Measurements from ENCODE around the gene EPN2. TPM values are rescaled to one million over a fixed set of nuclear protein-coding genes. Genes with fewer than 3 reads are reported as not detected.

EPN2 gene
- total RNA-seq, 2 donors from 2014 or later, result 6.0 to 7.2 TPM

DNA sequence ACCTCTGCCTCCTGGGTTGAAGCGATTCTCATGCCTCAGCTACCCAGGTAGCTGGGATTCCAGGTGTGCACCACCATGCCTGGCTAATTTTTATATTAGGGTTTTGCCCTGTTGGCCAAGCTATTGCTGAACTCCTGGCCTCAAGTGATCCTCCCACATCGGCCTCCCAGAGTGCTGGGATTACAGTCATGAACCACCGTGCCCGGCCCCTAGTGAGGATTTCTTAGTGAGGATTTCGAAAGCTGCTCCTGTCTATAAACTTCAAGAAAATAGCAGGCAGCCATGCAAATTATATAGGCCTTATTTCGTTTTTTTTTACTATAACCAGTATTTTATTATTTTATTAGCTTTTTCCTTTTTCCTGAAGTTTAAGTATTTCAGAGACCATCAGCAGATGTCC is 41.6 kb downstream of the EPN2 start:
- ATAC-seq, result no peak
- H3K9me3 ChIP-seq (ENCODE audit: control insufficient read depth, low read length, poor library complexity, severe bottlenecking), result no peaks in the 10 kb centered on the region
- H3K27me3 Mint-ChIP-seq, result no peaks in the 10 kb centered on the region
- H3K4me3 Mint-ChIP-seq, result no peak overlapping the region
- H3K27ac Mint-ChIP-seq, result no peak overlapping the region
- peaks cover 5% of the 10 kb centered on the region for H3K4me1 Mint-ChIP-seq
- DNase-seq, result no peak
- H3K36me3 Mint-ChIP-seq (ENCODE audit: low read depth), result no peaks in the 10 kb centered on the region

DNA sequence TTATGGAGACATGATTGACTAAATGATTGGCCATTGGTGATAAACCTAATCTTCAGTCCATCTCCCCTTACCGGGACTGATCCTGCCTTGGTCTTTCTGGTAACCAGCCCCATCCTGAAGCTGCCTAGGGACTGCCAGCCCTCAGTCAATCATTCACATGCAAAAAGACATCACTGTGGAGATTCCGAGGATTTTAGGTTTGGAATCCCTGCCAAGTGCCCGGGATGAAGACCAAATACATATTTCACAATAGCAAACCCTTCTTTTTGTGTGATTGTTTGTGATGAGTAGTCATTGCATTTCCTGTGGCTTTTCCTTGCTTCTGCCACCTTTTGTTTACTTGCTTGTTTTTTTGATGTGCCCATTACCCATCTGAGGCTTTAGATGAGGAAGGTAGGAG is 44.0 kb downstream of the EPN2 start:
- Mint-ChIP-seq H3K27ac (no peak overlapping the region), H3K4me1 (peaks cover 18% of the 10 kb centered on the region), H3K36me3 (ENCODE audit: low read depth) (no peaks in the 10 kb centered on the region), H3K4me3 (no peak overlapping the region), H3K27me3 (no peaks in the 10 kb centered on the region)
- no peaks in the 10 kb centered on the region for H3K9me3 ChIP-seq (ENCODE audit: control insufficient read depth, low read length, poor library complexity, severe bottlenecking)
- ATAC-seq (no peak), DNase-seq (no peak)

DNA sequence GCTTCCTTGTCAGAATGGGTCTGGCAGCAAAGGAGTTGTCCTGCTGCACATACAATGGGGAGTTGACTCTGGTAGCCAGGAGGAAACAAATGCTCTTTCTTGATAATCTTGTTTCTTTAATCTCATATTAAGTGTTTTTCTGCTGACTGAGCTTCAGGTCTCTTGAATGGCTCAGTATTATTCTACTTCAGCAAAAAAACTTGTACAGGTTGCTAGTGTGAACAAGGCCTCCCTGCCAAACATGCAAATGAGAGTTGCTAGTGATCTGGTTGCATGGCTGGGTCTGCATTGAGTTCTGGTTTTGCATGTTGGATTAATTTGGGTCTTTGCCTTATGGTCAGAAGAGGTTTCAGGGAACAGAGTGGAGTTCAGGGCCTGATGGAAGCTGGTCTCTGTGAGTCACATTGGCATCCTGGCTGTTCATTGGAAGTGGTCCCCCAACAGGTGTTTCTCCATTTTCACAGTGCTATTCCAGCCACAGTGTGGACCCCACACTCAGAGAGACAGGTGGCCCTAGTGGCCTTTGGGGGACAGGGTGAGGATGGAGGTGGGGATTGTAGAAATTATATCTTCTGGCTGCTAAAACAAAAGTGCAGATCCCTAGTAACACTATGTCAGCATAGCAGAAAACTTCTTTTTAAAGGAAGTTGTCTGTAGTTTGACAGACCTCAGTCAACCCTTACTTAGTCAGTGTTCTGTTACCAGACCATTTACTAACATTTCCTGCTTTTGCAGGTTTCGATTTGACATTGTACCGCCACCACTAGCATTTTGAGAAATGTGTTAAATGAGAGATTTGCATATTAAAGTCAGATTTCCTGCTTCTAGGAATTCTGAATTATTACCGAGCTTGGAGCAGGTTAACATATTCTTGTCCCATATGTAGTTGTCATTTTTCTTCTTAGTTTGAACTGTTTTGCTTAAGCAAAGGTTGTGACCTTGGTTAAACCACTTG is 47.1 kb downstream of the EPN2 start:
- peaks cover 25% of the 10 kb centered on the region for H3K4me1 Mint-ChIP-seq
- H3K36me3 Mint-ChIP-seq (ENCODE audit: low read depth), result peaks cover 6% of the 10 kb centered on the region
- ATAC-seq (peak; percentile 51), DNase-seq (no peak)
- H3K27me3 Mint-ChIP-seq, result peaks cover 5% of the 10 kb centered on the region
- H3K27ac Mint-ChIP-seq, result peak overlapping the region; percentile 82
- peak overlapping the region; percentile 49 for H3K4me3 Mint-ChIP-seq
- H3K9me3 ChIP-seq (ENCODE audit: control insufficient read depth, low read length, poor library complexity, severe bottlenecking), result no peaks in the 10 kb centered on the region

DNA sequence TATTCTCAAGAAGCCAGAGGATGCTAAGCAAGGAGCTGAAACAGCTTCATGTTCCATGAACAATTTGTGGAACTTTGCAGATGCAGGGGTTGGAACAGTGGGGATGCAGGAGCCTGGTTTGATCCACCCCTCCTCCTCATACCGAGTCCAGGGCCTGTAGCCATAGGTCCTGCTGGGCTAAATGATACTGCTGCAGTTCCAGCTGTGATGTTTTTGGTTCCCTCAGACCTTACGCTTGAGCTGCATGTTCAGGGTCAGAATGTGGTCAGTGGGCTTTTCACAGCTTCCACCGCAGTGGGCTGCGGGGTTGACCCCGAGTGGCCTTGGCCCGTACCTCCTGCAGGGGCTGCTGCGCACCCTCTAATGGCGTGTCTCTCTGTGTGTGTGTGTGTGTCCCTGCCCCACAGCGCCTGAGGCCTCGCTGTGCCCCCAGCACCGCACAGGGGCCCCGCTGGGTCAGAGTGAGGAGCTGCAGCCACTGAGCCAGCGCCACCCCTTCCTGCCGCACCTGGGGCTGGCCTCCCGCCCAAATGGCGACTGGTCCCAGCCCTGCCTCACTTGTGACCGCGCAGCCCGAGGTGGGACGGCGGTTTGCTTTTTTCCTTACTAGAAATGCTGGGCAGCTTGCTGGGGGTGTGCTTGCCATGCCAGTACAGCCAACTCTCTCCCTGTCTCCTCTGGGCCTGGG is 48.2 kb downstream of the EPN2 start:
- DNase-seq, result no peak
- Mint-ChIP-seq H3K36me3 (ENCODE audit: low read depth) (peaks cover 6% of the 10 kb centered on the region), H3K27ac (peak overlapping the region; percentile 82), H3K4me3 (peak overlapping the region; percentile 49), H3K4me1 (peaks cover 25% of the 10 kb centered on the region), H3K27me3 (peaks cover 5% of the 10 kb centered on the region)
- no peaks in the 10 kb centered on the region for H3K9me3 ChIP-seq (ENCODE audit: control insufficient read depth, low read length, poor library complexity, severe bottlenecking)
- no peak for ATAC-seq

DNA sequence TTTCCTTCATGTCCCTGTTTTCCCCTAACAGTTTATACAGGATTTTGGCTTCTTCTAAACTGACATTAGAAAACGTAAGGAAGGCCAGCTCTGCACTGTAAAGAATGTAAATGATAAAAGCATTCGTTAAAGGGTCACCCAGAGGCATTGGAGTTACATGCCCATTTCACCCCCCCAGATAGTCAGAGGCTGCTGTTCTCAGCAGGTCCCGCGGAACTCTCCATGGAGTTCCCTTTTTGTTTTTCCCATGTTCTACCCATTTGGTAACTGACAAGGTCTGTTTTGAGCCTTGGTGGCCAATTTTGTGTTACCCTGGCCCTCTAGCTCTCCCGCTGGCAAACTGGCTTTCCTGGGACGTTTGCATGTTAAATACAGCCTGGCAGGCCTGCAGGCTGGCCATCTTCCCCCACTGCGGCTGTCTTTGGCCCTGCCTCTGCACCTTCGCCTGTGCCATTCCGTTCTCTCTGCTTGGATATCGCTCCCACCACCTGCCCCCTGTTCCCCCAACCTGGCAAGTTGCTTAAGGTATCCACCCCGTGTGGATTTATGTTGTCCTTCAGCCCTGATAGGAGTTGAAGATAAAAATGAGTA is 49.7 kb downstream of the EPN2 start:
- H3K9me3 ChIP-seq (ENCODE audit: control insufficient read depth, low read length, poor library complexity, severe bottlenecking), result no peaks in the 10 kb centered on the region
- ATAC-seq, result no peak
- Mint-ChIP-seq H3K4me1 (peaks cover 24% of the 10 kb centered on the region), H3K36me3 (ENCODE audit: low read depth) (peaks cover 6% of the 10 kb centered on the region), H3K27me3 (peaks cover 8% of the 10 kb centered on the region), H3K4me3 (no peak overlapping the region), H3K27ac (peak overlapping the region; percentile 45)
- no peak for DNase-seq

DNA sequence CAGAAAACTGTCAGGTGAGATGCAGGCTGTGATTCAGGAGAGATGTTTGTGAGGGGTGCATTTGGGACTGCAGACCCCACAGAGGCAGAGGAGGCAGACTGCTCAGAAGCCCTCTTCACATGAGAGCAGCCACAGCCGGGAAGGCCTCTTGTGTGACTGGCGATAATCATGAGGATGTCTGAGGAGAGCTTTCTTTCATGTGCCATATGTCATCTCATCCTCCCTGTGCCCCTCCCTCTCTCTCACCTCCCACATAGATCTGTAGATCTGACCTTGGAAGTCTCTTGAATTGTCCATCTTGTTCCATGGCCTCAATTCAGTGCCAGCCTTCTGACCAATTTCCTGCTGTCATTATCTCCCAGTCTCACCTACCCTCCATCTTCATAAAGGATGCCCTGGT is 50.5 kb downstream of the EPN2 start:
- Mint-ChIP-seq H3K4me1 (peaks cover 23% of the 10 kb centered on the region), H3K27ac (no peak overlapping the region), H3K36me3 (ENCODE audit: low read depth) (peaks cover 6% of the 10 kb centered on the region), H3K27me3 (peaks cover 13% of the 10 kb centered on the region), H3K4me3 (no peak overlapping the region)
- no peak for ATAC-seq
- no peak for DNase-seq
- H3K9me3 ChIP-seq (ENCODE audit: control insufficient read depth, low read length, poor library complexity, severe bottlenecking), result no peaks in the 10 kb centered on the region

DNA sequence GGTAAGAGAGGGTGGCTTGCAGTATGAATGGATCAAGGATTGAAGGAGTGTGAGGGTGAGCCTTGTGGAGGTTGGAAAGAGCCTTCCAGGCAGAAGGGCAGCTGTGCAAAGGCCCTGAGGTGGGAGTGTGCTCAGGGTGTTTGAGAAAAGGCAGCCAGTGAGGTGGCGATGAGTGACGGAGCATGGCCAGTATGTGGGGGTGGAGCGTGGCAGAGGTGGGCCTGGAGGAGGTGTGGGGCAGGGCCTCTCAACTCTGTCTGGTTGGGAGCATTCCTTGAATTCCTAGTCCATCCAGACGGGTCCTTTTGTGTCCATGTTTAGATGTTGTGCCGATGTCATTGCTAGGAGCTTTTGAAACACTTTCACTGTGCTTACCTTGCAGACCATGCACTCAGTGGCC is 51.3 kb downstream of the EPN2 start:
- DNase-seq, result no peak
- peaks cover 13% of the 10 kb centered on the region for H3K27me3 Mint-ChIP-seq
- H3K36me3 Mint-ChIP-seq (ENCODE audit: low read depth), result peaks cover 6% of the 10 kb centered on the region
- H3K27ac Mint-ChIP-seq, result no peak overlapping the region
- H3K4me3 Mint-ChIP-seq, result peak overlapping the region; percentile 63
- ATAC-seq, result no peak
- peaks cover 20% of the 10 kb centered on the region for H3K4me1 Mint-ChIP-seq
- H3K9me3 ChIP-seq (ENCODE audit: control insufficient read depth, low read length, poor library complexity, severe bottlenecking), result no peaks in the 10 kb centered on the region

DNA sequence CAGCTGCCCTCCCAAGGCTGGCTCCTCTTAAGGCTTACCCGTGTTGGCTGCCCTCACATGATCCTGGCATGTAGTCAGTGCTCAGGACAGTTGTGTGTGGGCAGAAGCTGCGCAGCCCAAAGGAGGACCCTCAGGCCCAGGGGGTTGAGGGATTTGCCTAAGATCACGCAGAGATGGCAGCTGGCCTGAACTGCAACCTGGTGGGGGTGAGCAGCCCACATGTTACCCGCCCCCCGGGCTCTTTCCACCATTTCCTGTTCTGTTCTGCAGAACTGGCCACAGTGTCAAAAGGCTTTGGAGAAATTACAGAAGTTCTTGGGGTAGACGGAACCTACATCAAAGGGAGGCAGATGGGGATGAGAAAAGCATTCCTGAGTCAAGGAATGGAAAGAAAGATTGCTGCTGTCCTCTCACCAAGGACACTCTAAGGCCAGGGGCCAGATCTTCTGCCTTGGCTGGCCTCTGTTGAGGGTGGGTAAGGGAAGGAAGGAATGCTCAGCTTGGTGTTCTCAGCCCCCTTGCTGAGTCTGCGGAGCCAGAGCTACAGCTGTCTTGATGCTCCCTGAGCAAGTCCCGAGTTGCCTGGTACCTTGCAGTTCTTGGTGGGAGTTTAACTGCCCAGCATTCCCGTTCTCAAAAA is 53.0 kb downstream of the EPN2 start:
- peaks cover 13% of the 10 kb centered on the region for H3K27me3 Mint-ChIP-seq
- H3K4me3 Mint-ChIP-seq, result no peak overlapping the region
- peaks cover 6% of the 10 kb centered on the region for H3K36me3 Mint-ChIP-seq (ENCODE audit: low read depth)
- ATAC-seq (no peak), DNase-seq (no peak)
- H3K27ac Mint-ChIP-seq, result no peak overlapping the region
- H3K9me3 ChIP-seq (ENCODE audit: control insufficient read depth, low read length, poor library complexity, severe bottlenecking), result no peaks in the 10 kb centered on the region
- H3K4me1 Mint-ChIP-seq, result peaks cover 7% of the 10 kb centered on the region

DNA sequence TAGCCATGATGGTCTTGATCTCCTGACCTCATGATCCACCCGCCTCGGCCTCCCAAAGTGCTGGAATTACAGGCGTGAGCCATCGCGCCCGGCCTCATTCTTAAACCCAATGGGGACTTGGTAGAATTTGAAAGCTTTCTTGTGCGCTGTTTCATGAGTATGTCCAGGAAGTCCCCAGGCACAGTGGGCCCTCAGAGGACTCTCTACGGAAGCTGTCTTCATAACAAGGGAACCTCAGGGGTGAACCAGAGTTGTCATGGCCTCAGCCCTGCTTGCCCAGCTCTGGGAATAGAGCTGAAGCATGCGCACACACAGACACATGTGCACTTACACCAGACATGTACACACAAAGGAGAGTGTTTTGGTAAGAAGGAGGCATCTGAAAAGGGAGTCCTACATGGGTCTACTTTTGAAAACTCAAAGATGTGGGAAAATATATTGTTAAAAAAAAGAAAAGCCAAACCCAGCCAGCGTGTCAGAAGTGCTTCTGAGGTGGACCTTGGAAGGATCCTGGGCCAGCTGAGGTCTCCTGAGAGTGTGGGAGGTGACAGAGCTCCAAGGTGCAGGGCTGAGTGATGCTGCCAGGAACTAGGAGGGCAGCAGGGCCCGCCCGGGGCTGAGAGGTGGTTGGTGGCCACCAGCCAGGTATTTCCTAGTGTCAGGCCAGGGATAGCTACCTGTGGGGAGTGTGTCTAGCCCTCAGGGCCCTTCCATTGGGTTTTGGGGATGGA is 54.6 kb downstream of the EPN2 start:
- no peak for ATAC-seq
- no peak overlapping the region for H3K4me3 Mint-ChIP-seq
- no peaks in the 10 kb centered on the region for H3K9me3 ChIP-seq (ENCODE audit: control insufficient read depth, low read length, poor library complexity, severe bottlenecking)
- H3K36me3 Mint-ChIP-seq (ENCODE audit: low read depth), result peaks cover 6% of the 10 kb centered on the region
- no peak overlapping the region for H3K27ac Mint-ChIP-seq
- peaks cover 13% of the 10 kb centered on the region for H3K27me3 Mint-ChIP-seq
- no peak for DNase-seq
- peaks cover 7% of the 10 kb centered on the region for H3K4me1 Mint-ChIP-seq

DNA sequence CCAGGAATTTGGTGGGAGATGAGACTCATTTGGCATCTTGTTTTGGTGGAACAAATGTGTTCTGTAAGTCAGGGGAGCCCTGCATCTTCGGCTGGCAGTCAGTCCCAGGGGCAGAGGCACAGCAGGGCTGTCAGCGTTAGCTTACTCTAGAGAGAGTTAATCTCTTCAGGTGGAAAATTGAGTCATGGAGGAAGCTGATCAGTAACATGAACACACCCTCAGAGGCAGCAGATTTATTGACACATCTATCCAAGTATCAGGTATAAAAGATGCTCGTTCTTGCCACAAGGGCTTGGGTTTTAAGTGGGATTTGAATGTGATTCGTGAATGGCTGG is 55.2 kb downstream of the EPN2 start:
- DNase-seq (no peak), ATAC-seq (no peak)
- Mint-ChIP-seq H3K27ac (no peak overlapping the region), H3K4me3 (no peak overlapping the region), H3K4me1 (peaks cover 7% of the 10 kb centered on the region), H3K36me3 (ENCODE audit: low read depth) (peaks cover 6% of the 10 kb centered on the region), H3K27me3 (peaks cover 13% of the 10 kb centered on the region)
- no peaks in the 10 kb centered on the region for H3K9me3 ChIP-seq (ENCODE audit: control insufficient read depth, low read length, poor library complexity, severe bottlenecking)

DNA sequence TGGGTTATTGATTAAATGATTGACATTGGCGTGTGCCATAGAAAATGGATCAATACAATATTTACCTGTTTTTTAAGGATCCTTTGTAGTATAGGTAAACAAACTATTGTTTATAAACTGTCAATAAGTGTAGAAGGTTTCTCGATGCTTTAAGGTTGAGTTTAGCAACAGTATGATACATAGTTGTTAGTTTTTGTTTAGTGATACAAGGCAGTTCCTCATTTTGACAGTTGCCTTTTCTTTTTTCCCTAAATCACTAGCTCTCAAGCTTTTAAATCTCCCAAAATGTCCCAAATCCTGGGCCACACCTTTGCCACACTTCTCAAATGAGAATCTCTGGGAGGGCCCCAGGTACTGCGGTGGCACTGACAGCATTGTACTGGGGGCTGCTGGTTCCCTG is 57.3 kb downstream of the EPN2 start:
- no peak for DNase-seq
- no peaks in the 10 kb centered on the region for H3K9me3 ChIP-seq (ENCODE audit: control insufficient read depth, low read length, poor library complexity, severe bottlenecking)
- Mint-ChIP-seq H3K4me3 (no peak overlapping the region), H3K27ac (no peak overlapping the region), H3K27me3 (peaks cover 9% of the 10 kb centered on the region), H3K36me3 (ENCODE audit: low read depth) (no peaks in the 10 kb centered on the region), H3K4me1 (no peaks in the 10 kb centered on the region)
- ATAC-seq, result no peak

DNA sequence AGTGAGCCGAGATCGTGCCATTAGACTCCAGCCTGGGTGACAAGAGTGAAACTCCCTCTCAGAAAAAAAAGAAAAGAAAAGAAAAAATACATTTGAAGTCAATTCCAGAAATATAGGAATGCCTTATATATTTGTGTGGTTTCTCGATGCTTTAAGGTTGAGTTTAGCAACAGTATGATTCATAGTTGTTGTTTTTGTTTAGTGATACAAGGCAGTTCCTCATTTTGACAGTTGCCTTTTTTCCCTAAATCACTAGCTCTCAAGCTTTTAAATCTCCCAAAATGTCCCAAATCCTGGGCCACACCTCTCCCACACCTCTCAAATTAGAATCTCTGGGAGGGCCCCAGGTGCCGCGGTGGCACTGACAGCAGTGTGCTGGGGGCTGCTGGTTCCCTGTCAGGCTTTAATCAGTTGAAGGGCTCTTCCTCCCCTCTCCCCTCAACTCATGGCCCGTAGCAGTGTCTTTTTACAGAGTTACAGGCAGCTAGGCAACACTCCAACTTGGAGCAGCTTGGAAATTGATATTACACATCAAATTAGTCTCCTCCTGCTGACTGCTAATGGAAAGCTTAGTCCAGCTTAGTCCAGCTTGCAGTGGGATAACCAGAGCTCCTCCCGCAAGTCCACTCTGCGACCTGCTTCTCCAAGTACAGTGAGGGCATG is 58.4 kb downstream of the EPN2 start:
- ATAC-seq (no peak), DNase-seq (no peak)
- H3K9me3 ChIP-seq (ENCODE audit: control insufficient read depth, low read length, poor library complexity, severe bottlenecking), result no peaks in the 10 kb centered on the region
- Mint-ChIP-seq H3K4me1 (no peaks in the 10 kb centered on the region), H3K27ac (no peak overlapping the region), H3K4me3 (no peak overlapping the region), H3K27me3 (peaks cover 9% of the 10 kb centered on the region), H3K36me3 (ENCODE audit: low read depth) (no peaks in the 10 kb centered on the region)

All from T-helper 17 cell (primary cell).